HEK293 (cell line): ENCODE data around the gene FXYD1.

Experiments used
- CTCF ChIA-PET: fragments of 350-600 bp; formaldehyde crosslinking; extraction: SDS; loops from one replicate; lab custom pipeline; 2021; ENCODE audit warnings: antibody characterized with exemption; lab: Yijun Ruan, JAX
- POLR2A ChIA-PET: fragments of 300-600 bp; formaldehyde crosslinking; extraction: SDS; loops from one replicate; lab custom pipeline; 2020; ENCODE audit warnings: antibody characterized with exemption, inconsistent platforms; lab: Yijun Ruan, JAX
- H3K27ac ChIP-seq: fragments of 200-500 bp; sonication (Bioruptor generic); 2 replicates; pipeline ENCODE4 v1.5.1; 2014; ENCODE audit warnings: low read depth, low read length, control low read depth, inconsistent platforms; ENCODE audit errors: extremely low read depth
- H3K36me3 ChIP-seq, 2 experiments: fragments of 200-500 bp in 1 of 2; sonication (Bioruptor generic) in 1 of 2; 1 replicate in 1 of 2; 2 replicates in 1 of 2; pipeline ENCODE4 v1.5.1; 2014 to 2017; ENCODE audit warnings: inconsistent platforms in 2 of 2, low read length in 2 of 2; ENCODE audit not compliant: control insufficient read depth in 2 of 2, insufficient read depth in 1 of 2
- H3K4me1 ChIP-seq: fragments of 200-500 bp; sonication (Bioruptor generic); 2 replicates; pipeline ENCODE4 v1.5.1; 2014; ENCODE audit warnings: mild to moderate bottlenecking, low read length, inconsistent platforms; ENCODE audit not compliant: control insufficient read depth, insufficient read depth
- H3K4me3 ChIP-seq: 2 replicates; pipeline ENCODE4 v1.5.1; 2011; ENCODE audit warnings: low read depth, mild to moderate bottlenecking, control low read depth, low read length, moderate library complexity
- H3K9me3 ChIP-seq: fragments of 200-500 bp; sonication (Bioruptor generic); 2 replicates; pipeline ENCODE4 v1.5.1; 2014; ENCODE audit warnings: low read depth, low read length, inconsistent platforms; ENCODE audit not compliant: control insufficient read depth, insufficient read depth
- EGR2 ChIP-seq: fragments of 450-650 bp; formaldehyde crosslinking; IDR thresholded peaks from 2 replicates; pipeline ENCODE4 v1.5.1; 2016; ENCODE audit warnings: low read depth, missing biosample characterization, missing genetic modification characterization
- GLIS2 ChIP-seq: fragments of 450-650 bp; formaldehyde crosslinking; IDR thresholded peaks from 2 replicates; pipeline ENCODE4 v1.5.1; 2016; ENCODE audit warnings: missing biosample characterization, missing genetic modification characterization
- ZBTB21 ChIP-seq: fragments of 450-650 bp; formaldehyde crosslinking; IDR thresholded peaks from 2 replicates; pipeline ENCODE4 v1.5.1; 2017; ENCODE audit warnings: missing biosample characterization, missing genetic modification characterization
- ZBTB26 ChIP-seq: fragments of 450-650 bp; formaldehyde crosslinking; optimal IDR thresholded peaks from 2 replicates; pipeline ENCODE3; 2016; ENCODE audit warnings: missing biosample characterization, mild to moderate bottlenecking, missing genetic modification characterization
- ZBTB48 ChIP-seq: fragments of 450-650 bp; formaldehyde crosslinking; IDR thresholded peaks from 2 replicates; pipeline ENCODE4 v1.5.1; 2016; ENCODE audit warnings: missing biosample characterization, missing genetic modification characterization
- ZBTB8A ChIP-seq: fragments of 450-650 bp; formaldehyde crosslinking; IDR thresholded peaks from 2 replicates; pipeline ENCODE4 v1.5.1; 2016; ENCODE audit warnings: missing biosample characterization, missing genetic modification characterization
- ZFHX2 ChIP-seq: fragments of 450-650 bp; formaldehyde crosslinking; conservative IDR thresholded peaks from 2 replicates; pipeline ENCODE4 v1.5.1; 2016; ENCODE audit warnings: missing biosample characterization, missing genetic modification characterization
- ZFP69B ChIP-seq: fragments of 450-650 bp; formaldehyde crosslinking; IDR thresholded peaks from 2 replicates; pipeline ENCODE4 v1.5.1; 2016; ENCODE audit warnings: missing biosample characterization, missing genetic modification characterization
- ZNF155 ChIP-seq: fragments of 450-650 bp; formaldehyde crosslinking; IDR thresholded peaks from 2 replicates; pipeline ENCODE4 v1.5.1; 2016; ENCODE audit warnings: missing biosample characterization, missing genetic modification characterization
- ZNF184 ChIP-seq: fragments of 450-650 bp; IDR thresholded peaks from 2 replicates; pipeline ENCODE4 v1.5.1; 2018; ENCODE audit warnings: missing biosample characterization, mild to moderate bottlenecking, missing genetic modification characterization
- ZNF202 ChIP-seq: fragments of 450-650 bp; formaldehyde crosslinking; IDR thresholded peaks from 2 replicates; pipeline ENCODE4 v1.5.1; 2016; ENCODE audit warnings: missing biosample characterization, missing genetic modification characterization, borderline replicate concordance
- ZNF335 ChIP-seq: fragments of 450-650 bp; formaldehyde crosslinking; conservative IDR thresholded peaks from 2 replicates; pipeline ENCODE4 v1.5.1; 2016; ENCODE audit warnings: missing biosample characterization, missing genetic modification characterization
- ZNF354C ChIP-seq: fragments of 450-650 bp; formaldehyde crosslinking; IDR thresholded peaks from 2 replicates; pipeline ENCODE4 v1.5.1; 2016; ENCODE audit warnings: missing biosample characterization, missing genetic modification characterization, low read depth, borderline replicate concordance
- ZNF366 ChIP-seq: fragments of 450-650 bp; formaldehyde crosslinking; conservative IDR thresholded peaks from 2 replicates; pipeline ENCODE4 v1.5.1; 2016; ENCODE audit warnings: missing biosample characterization, missing genetic modification characterization
- ZNF404 ChIP-seq: fragments of 450-650 bp; formaldehyde crosslinking; IDR thresholded peaks from 2 replicates; pipeline ENCODE4 v1.5.1; 2017; ENCODE audit warnings: missing biosample characterization, missing genetic modification characterization
- ZNF514 ChIP-seq: fragments of 450-650 bp; formaldehyde crosslinking; IDR thresholded peaks from 2 replicates; pipeline ENCODE4 v1.5.1; 2016; ENCODE audit warnings: missing biosample characterization, missing genetic modification characterization
- ZNF521 ChIP-seq: fragments of 450-650 bp; formaldehyde crosslinking; IDR thresholded peaks from 2 replicates; pipeline ENCODE4 v1.5.1; 2017; ENCODE audit warnings: missing biosample characterization, mild to moderate bottlenecking, missing genetic modification characterization
- ZNF530 ChIP-seq: fragments of 450-650 bp; formaldehyde crosslinking; IDR thresholded peaks from 2 replicates; pipeline ENCODE4 v1.5.1; 2016; ENCODE audit warnings: low read depth, missing biosample characterization, missing genetic modification characterization
- ZNF571 ChIP-seq: fragments of 450-650 bp; formaldehyde crosslinking; IDR thresholded peaks from 2 replicates; pipeline ENCODE4 v1.5.0; 2017; ENCODE audit warnings: missing biosample characterization, missing genetic modification characterization
- ZNF626 ChIP-seq: fragments of 450-650 bp; sonication (Bioruptor Pico); formaldehyde crosslinking; IDR thresholded peaks from 2 replicates; pipeline ENCODE4 v1.5.1; 2018; ENCODE audit warnings: missing biosample characterization, missing genetic modification characterization, inconsistent platforms
- ZNF692 ChIP-seq: fragments of 450-650 bp; formaldehyde crosslinking; IDR thresholded peaks from 2 replicates; pipeline ENCODE4 v1.5.1; 2016; ENCODE audit warnings: missing biosample characterization, missing genetic modification characterization
- ZNF707 ChIP-seq: fragments of 450-650 bp; formaldehyde crosslinking; IDR thresholded peaks from 2 replicates; pipeline ENCODE4 v1.5.1; 2016; ENCODE audit warnings: missing biosample characterization, missing genetic modification characterization
- ZNF768 ChIP-seq: fragments of 450-650 bp; formaldehyde crosslinking; IDR thresholded peaks from 2 replicates; pipeline ENCODE4 v1.5.1; 2018; ENCODE audit warnings: missing biosample characterization, mild to moderate bottlenecking, missing genetic modification characterization
- ZSCAN5A ChIP-seq: fragments of 450-650 bp; formaldehyde crosslinking; IDR thresholded peaks from 2 replicates; pipeline ENCODE4 v1.5.1; 2016; ENCODE audit warnings: missing biosample characterization, missing genetic modification characterization
- TF ChIP-seq, protein P1 (sequence below): fragments of 450-650 bp; formaldehyde crosslinking; IDR thresholded peaks from 2 replicates; pipeline ENCODE4 v1.5.1; 2017; ENCODE audit warnings: missing biosample characterization, missing genetic modification characterization

FXYD1 gene

DNA sequence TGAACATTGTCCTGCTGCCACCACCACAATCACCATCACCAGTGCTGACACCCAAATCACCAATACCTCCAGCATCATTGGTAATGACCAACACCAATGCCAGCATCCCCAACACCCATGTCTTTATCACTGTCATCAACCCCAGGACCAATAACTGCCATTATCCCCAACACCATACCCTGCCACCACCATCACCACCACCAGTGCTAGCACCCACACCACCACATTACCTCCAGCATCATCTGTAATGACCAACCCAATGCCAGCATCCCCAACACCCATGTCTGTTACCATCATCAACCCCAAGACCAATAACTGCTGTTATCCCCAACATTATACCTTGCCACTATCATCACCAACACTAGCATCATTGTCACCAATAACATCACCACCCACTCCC lies 6.4 kb upstream of the FXYD1 start (continued):
- no peak; the same call in 1 of the 2 replicates for TF ChIP-seq ZBTB21 (tag by site-specific recombination)
- TF ChIP-seq ZBTB48 (tag by site-specific recombination): 0 out of 2 replicates have a peak, but pooled peaks have one; percentile 17
- TF ChIP-seq ZNF514 (tag by site-specific recombination): peak; percentile 14; the same call in 1 of the 2 replicates
- 0 out of 2 replicates have a peak, but pooled peaks have one; percentile 29 for TF ChIP-seq ZNF202

DNA sequence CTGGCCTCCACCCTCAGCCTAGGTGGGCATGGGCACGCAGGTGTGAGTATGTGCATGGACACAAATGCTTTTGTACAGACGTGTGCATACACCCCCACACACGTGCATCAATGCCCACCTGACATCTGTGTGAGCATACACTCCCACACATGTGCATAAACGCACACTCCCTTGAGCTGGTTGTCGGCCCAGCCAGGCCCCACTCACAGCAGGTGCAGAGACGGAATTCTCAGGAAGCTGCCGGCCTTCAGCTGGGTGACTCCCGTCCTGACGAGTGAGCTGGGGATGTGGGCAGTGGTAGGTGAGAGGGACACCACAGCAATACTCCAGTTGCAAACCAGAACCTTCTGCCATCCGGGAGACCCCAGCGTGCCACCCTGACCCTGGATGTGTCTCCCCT lies 4.8 kb upstream of the FXYD1 start:
- peaks cover 3% of the 10 kb centered on the region for H3K4me1 ChIP-seq
- no peaks in the 10 kb centered on the region for H3K9me3 ChIP-seq
- H3K36me3 ChIP-seq: no peaks in the 10 kb centered on the region
- no peak overlapping the region for H3K4me3 ChIP-seq
- TF ChIP-seq ZNF184 (tag by site-specific recombination) (no peak), ZNF155 (tag by site-specific recombination) (no peak), ZFHX2 (tag by site-specific recombination) (peak; percentile 74), ZBTB26 (tag by site-specific recombination) (no peak), ZBTB8A (tag by site-specific recombination) (no peak), EGR2 (tag by site-specific recombination) (peak; percentile 71), ZNF692 (no peak), GLIS2 (tag by site-specific recombination) (no peak), ZNF768 (tag by site-specific recombination) (no peak), ZNF354C (tag by site-specific recombination) (no peak), ZNF626 (no peak), ZNF530 (no peak), ZSCAN5A (tag by site-specific recombination) (no peak), ZNF707 (tag by site-specific recombination) (no peak), ZNF571 (tag by site-specific recombination) (no peak), ZNF404 (no peak)
- ChIA-PET POLR2A (no interaction called here), CTCF (interaction anchor here (2.8 to 5.5 kb wide), 8 partner anchors 11 to 88 kb away, joined by 29 to 108 read pairs (median 52); partner anchors contain the start of gene FXYD3)
- H3K27ac ChIP-seq: no peak overlapping the region

DNA sequence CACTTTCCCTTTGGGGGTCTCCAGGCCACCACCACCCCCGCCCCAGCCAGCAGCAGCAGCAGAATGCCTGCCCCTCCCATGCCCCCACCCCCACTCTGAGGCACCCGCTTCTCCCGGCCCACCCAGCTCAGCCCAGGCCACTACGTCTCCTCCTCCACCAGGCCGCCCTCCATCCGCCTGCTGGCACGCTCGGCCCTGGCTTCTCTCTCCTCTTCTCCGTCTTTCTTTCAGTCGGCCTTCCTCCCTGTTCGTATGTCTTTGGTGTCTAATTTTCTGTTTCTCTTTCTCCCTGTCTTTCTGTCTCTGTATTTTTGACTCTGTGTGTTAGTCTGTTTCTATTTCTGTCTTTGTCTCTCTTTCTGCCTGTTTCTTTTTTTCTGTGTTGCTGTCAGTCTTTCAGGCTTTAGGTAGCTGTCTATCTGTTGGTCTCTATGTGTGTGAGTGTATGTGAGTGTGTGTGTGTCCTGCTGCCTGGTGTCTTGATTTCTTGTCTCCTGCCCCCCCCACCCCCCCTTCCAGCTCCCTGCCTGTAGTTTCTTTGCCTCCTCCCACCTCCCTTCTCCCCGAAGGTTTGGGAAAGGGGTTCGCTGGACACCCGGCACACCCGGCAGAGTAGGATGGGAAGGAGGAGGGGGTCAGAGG lies 3.9 kb upstream of the FXYD1 start, which contains the start of gene LGI4:
Gene LGI4 (minus strand): TSS at position 459 of the 642 bp plus-strand sequence. CDS start 379 bp downstream, at position 80.
- Histone ChIP-seq H3K4me3 (no peak within 1 kb of the TSS), H3K9me3 (no peaks in the 10 kb centered on the region), H3K36me3 (no peaks in the 10 kb centered on the region), H3K27ac (no peak within 1 kb of the TSS; the same call in 1 of the 2 replicates), H3K4me1 (peaks cover 3% of the 10 kb centered on the region)
- peak; percentile 54; the same call in 1 of the 2 replicates for TF ChIP-seq ZNF366 (tag by site-specific recombination)
- peak; percentile 96 for TF ChIP-seq ZNF521 (tag by site-specific recombination)
- TF ChIP-seq ZFP69B (tag by site-specific recombination): no peak
- peak; percentile 76 for TF ChIP-seq ZNF335 (tag by site-specific recombination)
- TF ChIP-seq EGR2 (tag by site-specific recombination): 0 out of 2 replicates have a peak, but pooled peaks have one; percentile 6
- TF ChIP-seq, protein P1, sequence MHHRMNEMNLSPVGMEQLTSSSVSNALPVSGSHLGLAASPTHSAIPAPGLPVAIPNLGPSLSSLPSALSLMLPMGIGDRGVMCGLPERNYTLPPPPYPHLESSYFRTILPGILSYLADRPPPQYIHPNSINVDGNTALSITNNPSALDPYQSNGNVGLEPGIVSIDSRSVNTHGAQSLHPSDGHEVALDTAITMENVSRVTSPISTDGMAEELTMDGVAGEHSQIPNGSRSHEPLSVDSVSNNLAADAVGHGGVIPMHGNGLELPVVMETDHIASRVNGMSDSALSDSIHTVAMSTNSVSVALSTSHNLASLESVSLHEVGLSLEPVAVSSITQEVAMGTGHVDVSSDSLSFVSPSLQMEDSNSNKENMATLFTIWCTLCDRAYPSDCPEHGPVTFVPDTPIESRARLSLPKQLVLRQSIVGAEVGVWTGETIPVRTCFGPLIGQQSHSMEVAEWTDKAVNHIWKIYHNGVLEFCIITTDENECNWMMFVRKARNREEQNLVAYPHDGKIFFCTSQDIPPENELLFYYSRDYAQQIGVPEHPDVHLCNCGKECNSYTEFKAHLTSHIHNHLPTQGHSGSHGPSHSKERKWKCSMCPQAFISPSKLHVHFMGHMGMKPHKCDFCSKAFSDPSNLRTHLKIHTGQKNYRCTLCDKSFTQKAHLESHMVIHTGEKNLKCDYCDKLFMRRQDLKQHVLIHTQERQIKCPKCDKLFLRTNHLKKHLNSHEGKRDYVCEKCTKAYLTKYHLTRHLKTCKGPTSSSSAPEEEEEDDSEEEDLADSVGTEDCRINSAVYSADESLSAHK (tag by site-specific recombination): peak; percentile 83
- ChIA-PET POLR2A (interaction anchor here (0.9 to 1.3 kb wide), 4 partner anchors 10 to 79 kb away, joined by 3 to 4 read pairs (median 4); partner anchors contain the start of gene FXYD5), CTCF (interaction anchor here (0.5 to 5.5 kb wide), 31 partner anchors 7 to 1009 kb away, joined by 3 to 108 read pairs (median 7); partner anchors contain the start of genes FXYD3 and FXYD5)
